GM18909 (cell line): ENCODE data around the gene OMP.

Experiments used
- ATAC-seq: cut with Tn5 transposase; IDR thresholded peaks from one replicate; pipeline ENCODE4 v1.9.1; 2021; ENCODE audit warnings: mild to moderate bottlenecking; ENCODE audit not compliant: unreplicated experiment, poor library complexity

The OMP gene

GRCh38 chr11:77149716-77150392 lies 47.2 kb downstream of the OMP start:
- no peak for ATAC-seq

GRCh38 chr11:77150836-77151235 lies 48.2 kb downstream of the OMP start:
- ATAC-seq, result no peak

DNA sequence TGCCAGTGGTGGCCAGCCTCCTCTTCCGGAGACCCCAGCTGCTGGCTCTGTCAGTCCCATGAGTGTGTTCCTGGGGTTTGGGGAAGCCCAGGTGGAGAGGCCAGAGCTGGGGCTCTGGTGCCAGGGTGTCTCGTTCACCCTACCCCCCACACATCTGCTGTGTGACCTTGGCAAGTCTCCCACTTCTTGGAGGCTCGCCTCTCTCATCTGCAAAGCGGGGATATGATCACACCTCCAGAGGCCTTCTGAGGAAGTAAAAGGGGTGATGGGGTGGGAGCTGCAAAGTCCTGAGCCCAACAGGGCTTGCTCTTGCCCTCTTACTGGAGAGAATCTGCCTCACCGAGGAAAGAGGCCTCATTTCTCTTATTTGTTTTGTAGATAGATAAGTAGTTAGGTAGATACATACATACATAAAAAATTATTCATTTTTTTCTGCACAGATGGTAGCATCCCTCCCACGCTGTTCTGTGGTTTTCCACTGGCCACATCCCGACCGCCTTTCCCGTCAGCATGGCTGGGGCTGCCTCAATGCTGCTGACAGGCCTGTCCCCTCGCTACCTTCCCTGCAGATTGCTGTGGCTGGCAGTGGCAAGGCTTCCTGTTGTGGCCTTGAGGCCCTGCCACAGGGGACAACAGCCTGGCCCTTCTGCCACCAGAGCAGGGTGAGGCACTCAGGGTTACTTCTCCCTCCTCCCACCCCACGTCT lies 49.3 kb downstream of the OMP start:
- ATAC-seq, result no peak

DNA sequence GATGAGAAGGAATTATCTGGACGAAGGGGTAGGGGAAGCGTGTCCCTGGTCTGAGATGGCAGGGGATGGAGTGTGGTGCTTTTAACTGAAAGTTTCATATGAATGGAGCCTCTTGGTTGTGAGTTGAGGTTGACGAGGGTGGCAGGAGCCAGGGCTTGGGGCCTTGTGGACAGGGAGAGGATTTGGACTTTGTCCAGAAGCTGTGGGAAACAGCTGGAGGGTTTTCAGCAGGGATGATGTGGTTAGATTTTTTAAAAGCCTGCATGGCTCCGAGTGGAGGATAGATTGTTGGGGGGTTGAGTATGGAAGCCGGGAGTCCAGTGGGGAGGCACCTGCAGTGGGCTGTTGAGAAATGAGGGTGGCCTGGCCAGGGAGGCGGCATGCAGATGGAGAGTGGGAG lies 50.2 kb downstream of the OMP start:
- no peak for ATAC-seq
